NCI-H69 (cell line): ENCODE measurements around the gene ANKRD44.

Source experiments
- DNase-seq: peaks from one replicate; lab custom pipeline; 2025; lab: John Stamatoyannopoulos, UW

The ANKRD44 gene

GRCh38 chr2:197237291-197238042, 73.1 kb downstream of the ANKRD44 start:
- no peak for DNase-seq

GRCh38 chr2:197236816-197237215, 73.8 kb downstream of the ANKRD44 start:
- DNase-seq, result no peak

DNA sequence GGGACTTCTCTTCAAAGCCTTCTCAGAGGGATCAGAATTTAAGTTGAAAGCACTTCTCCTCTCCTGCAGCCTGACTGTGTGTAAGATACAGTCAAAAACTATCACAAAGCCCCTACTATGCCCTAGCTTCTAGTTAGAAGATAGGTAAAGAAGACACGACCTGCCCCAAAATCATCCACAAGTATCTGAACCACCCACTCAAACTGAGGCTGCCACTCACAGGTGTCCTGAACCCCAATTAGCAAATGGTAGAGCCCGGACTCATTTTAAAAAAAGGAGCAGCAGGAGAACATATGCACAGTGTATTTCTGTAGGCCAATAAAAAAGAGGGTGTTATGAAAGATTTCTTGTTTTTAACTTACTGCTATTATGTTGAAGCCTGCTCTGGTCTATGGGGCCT, 74.4 kb downstream of the ANKRD44 start:
- no peak for DNase-seq

DNA sequence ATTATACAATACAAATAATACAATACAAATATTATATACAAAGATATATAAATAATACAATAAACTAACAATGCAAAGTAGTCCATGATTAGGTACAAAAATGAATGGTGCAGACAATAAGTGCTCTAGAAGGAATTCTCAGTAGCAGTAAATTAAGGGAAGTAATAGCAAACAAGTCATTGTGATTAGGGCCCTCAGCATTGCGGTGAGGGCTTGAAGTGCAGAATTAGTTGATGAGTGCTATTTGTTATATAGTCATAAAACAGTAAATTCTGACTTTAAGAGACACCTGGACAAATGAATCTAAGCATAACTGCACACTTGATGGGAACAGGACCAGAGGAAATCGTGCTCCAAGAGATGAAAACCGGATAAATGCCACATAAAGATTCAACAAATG, 74.9 kb downstream of the ANKRD44 start:
- DNase-seq, result no peak

- DNase-seq, result no peak
These were observed 75.8 kb downstream of the ANKRD44 start for GRCh38 chr2:197234671-197235191.

DNA sequence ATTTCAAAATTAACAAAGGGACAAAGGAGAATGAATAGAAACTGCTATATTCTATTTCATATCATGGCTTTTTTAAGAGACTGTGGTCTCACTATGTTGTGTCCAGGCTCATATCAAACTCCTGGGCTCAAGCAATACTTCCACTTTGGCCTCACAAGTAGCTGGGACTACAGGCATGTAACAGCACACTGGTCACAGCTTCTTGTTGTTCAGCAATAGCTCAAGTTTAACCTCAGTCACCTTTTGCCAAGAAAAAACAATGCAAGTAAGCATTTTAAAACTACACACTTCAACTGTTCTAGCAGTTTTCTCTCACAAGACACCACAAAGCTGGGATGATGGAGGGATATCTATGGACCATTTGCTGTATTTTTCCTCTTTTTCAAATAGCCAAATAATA, 77.1 kb downstream of the ANKRD44 start:
- no peak for DNase-seq

- no peak for DNase-seq
These were observed 78.6 kb downstream of the ANKRD44 start for GRCh38 chr2:197232010-197232409.

GRCh38 chr2:197229509-197230443, 80.8 kb downstream of the ANKRD44 start:
- DNase-seq, result peak; percentile 20

DNA sequence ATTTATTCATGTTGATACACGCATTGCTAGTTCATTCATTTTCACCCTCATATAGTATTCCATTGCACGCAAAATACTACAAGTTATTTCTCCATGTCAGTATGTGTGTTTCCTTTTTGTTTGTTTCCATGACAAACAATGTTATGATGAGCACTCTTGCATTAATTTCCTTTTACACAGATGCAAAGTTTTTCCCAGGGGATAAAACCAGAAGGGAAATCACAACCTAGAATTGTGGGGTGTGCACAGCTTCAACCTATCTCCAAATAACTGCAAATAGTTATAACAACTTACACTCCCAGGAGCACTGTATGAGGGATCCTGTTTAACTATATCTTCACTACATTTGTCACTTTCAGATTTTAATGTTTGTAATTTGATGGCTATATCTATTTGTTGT, 87.1 kb downstream of the ANKRD44 start:
- DNase-seq, result no peak

DNA sequence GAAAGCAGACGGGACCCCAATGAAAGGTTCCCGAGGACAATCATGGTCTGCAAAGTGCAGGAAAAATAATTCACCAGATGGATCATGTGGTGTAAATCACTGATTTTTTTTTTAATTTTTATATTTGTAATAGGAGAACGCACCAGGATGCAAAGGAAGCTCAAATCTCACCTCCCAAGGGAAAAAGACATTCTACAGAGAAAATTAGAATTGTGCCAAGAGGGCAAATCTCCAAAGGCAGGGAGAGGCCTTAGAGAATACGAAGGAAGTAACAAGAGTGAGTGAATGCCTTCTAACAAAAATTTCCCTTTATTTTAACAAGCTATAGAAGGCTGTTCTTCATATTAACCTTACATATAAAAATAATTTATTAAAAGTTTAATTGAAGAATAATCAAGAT, 90.9 kb downstream of the ANKRD44 start:
- DNase-seq, result peak; percentile 33

- no peak for DNase-seq
These were observed 93.0 kb downstream of the ANKRD44 start for GRCh38 chr2:197217541-197217940.

DNA sequence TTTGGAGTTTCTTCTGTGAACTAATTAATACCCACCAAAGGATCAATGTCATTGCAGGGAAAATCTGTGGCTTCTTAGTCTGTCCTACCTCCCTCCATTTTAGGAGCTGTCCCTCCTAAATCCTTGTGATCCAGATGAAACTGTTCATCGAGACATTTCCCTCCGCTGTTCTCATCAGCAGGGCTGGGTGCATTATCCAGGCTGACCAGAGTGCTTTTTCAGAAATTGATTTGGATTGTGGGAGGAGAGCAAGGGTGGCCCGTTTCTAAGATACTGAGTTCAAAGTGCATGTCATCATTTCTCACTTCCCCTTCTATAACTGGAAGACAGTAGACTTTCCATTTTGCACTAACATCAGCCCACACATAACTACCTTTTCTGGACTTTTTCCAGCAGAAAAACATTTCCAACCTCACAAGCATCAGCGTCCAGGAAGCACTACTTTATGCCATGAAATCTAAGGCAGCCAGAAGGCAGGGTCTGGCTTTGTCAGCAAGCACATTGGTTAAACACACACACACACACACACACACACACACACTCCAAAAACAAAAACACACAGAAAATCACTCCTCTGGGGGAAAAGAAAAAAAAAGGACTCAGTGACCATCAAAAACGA, 94.1 kb downstream of the ANKRD44 start:
- DNase-seq, result peak; percentile 43

GRCh38 chr2:197215748-197216360, 94.7 kb downstream of the ANKRD44 start:
- DNase-seq, result peak; percentile 66

- no peak for DNase-seq
These were observed 98.0 kb downstream of the ANKRD44 start for GRCh38 chr2:197212344-197213262.

DNA sequence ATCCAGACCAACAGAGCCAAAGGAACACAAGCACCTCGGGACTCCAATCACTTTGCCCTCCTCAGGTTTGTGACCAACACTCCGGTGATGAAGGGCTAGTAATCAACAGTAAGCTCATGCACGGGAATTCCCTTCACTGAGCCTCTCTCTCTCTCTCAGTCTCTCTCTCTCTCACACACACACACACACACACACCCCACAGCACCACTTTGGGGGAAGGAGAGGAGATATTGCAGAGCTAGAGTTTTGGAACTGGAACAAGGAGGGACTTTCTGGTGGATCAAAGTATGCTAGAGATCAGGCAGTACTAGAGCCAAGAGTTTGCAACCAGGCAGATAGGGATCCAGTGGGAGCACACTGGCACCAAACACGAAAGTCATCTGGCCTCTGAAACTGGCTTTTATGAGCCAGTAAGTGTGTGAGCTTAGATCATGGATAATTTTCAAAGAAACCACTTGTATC, 98.7 kb downstream of the ANKRD44 start:
- DNase-seq, result no peak

DNA sequence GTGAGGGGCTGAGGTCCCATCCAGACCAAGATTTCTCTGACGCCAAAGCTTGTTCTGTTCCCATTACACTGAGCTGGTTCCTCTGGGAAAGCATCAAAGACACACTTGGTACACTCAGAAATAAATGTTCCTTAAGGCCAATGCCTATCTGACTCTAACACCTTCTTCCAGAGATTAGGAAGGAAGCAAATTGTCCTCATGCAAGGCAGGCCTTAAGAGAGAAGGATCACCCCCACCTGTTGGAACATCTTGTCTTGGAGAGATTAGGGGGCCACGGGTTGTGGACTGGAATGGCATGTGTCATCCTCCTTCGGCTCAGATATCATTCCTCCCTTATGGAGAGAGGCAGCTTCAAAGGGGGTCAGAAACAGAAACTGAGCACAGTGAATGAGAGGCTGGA, 100.2 kb downstream of the ANKRD44 start:
- DNase-seq, result no peak

- no peak for DNase-seq
These were observed 100.7 kb downstream of the ANKRD44 start for GRCh38 chr2:197209742-197210408.

- DNase-seq, result no peak
These were observed 101.3 kb downstream of the ANKRD44 start for GRCh38 chr2:197209246-197209645.

DNA sequence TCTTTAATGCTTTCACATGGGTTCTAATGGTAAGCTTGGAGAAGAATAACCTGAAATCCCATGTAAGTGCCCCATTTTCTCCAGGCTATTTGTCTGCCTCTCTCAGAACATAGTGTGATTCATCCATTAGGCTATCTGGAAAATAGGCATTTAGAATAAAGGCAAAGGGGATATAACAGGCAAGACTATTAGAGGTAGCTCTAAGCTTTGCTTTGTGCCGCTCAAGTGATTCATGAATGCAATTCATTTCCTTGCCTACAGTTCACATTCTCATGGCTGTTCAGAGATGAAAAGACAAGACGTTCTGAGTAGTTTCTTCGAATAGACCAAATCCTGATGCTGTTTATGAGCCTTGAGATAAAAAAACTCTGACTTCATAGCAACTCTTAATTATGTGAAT, 101.7 kb downstream of the ANKRD44 start:
- DNase-seq, result no peak

DNA sequence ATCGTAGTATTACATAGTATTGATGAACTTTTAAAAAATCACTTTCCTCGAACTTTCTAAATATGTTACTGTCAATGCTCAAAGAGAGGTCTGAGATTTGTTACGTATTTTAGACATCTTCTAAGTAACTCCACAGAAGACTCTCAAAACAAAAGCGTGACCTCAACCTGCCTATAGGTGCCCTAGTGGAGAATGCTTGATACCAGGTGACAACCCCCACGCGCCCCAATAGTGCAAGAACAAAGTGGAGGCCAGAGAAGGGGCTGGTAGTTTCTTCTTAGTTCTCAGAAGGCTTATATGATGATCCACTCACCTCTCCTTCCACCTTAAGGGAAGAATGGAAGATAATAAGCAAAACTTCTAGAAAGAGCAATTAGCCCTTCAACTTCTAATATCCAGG, 102.6 kb downstream of the ANKRD44 start:
- DNase-seq, result no peak
